HG03103 (cell line): ENCODE results near the gene KAT7.

Experiments used
- ATAC-seq: cut with Tn5 transposase; IDR thresholded peaks from one replicate; pipeline ENCODE4 v1.9.1; 2021; ENCODE audit warnings: low read depth; ENCODE audit not compliant: unreplicated experiment

The KAT7 gene

GRCh38 chr17:49836111-49837030 is 47.9 kb downstream of the KAT7 start:
- ATAC-seq: no peak

DNA sequence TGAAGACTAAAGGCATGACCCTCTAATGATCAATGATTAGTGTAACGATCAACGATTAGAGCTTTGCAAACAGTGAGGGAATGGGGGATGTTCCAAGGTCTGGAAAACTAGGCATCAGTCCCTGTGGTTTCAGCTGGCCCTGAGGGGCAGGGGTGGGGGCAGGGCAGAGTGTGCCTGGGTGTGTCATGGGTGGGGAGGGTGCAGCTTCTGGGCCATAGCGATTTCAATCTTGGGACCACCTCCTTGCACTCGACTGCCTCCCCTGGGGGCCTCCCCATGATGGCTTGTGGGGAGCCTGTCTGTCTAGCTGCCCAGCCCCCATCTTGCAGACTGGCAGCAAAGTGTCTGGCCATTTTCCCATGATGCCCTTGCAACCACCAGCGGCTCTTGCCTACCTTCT is 51.0 kb downstream of the KAT7 start:
- ATAC-seq: no peak

GRCh38 chr17:49841548-49841947 is 53.1 kb downstream of the KAT7 start:
- no peak for ATAC-seq

- ATAC-seq: no peak
Observed at GRCh38 chr17:49842371-49842770, 53.9 kb downstream of the KAT7 start.

DNA sequence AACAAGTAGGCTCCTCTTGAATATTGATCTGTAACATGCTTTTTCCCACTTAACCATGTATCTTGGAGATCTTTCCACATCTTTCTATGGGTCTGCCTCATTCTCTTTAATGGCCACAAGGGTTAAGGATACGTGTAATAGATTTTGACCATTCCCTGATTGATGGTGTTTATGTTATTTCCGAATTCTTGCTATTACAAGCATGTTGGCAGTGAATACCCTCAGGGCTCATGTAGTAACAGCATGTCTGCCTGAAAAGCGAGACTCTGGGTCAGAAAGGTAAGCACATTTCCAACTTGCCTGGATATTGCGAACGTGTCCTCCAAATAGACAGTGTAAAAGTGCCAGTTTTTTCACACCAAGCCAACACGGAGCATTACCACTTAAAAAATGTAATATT is 54.4 kb downstream of the KAT7 start:
- no peak for ATAC-seq

GRCh38 chr17:49843774-49844350 is 55.4 kb downstream of the KAT7 start:
- ATAC-seq: no peak

DNA sequence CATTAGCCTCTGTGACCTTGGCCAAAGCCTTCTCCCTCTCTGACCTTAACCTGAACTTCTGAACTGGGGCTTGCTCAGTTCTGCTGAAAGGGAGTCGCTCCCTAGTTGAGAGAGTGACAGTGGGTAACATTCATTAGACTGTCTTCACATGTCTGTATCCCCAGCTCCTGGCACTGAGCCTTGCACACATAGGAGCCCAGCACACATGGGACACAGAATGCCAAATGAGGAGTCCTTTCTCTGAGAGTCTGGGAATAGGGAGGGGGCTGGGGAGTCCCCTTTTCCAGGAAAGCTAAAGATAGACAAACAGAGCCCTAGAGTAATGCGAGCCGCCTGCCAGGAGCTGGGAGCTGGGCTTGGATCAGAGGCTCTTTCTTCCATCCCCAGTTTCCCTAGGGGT is 56.8 kb downstream of the KAT7 start:
- ATAC-seq: no peak

DNA sequence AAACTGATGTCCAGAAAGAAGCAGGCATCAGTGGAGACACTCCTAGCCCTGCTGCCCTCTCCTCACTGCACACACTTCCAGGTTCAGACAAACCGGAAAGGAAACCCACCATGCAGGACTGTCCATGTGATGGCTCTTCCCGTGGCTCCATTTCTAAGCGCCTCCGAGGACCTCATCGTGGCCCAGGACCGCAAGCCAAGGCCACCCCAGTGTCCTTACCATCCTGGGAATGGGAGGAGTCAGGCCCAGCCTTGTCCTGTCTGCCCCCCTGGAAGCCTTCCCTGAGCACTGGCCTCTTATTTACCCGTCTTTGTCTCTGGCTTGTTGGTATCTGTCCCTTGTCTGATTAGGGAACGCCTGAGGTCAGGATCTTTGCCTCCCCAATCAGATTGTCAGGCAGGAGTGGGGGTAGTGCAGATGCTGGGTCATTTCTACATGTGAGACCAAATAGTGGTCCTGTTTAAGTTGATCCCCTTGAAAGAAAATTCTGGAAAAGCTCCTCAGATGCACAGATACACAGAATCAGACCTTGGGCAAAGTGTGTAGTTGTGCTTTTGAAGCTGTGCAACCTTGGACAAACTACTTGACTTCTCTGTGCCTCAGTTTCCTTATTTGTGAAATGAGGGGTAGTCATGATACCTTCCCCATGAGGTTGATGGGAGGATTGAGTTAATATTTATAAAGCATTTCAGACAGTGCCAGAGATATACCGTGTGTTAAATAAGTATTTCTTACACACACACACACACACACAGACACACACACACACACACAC is 58.6 kb downstream of the KAT7 start:
- ATAC-seq: no peak

DNA sequence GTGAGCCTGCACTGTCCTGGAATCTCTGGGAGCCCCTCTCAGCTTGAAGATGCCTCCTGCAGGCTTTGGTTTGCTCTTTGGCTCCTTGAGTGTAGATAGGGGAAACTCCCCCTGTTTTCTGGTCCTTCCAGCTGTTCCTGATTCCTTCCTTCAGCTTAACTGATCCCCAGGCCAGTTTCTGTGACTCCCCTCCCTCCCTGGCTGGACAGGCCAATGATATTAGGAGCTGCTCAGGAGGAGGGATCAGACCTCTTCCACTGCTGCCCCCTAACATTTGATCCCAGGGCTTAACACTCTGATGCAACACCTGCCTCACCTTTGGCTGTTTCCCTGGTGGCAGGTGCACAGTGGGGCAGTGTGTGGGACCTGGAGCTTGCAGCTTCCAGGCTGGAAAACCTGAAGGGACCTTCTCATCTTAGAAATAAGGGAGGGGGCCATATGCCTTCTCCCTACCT is 59.6 kb downstream of the KAT7 start, which contains the start of gene TAC4:
Gene TAC4, minus strand, starts transcription at position 51 of the 455 bp plus-strand sequence. CDS start 52 bp downstream, outside the sequence.
- ATAC-seq: no peak

DNA sequence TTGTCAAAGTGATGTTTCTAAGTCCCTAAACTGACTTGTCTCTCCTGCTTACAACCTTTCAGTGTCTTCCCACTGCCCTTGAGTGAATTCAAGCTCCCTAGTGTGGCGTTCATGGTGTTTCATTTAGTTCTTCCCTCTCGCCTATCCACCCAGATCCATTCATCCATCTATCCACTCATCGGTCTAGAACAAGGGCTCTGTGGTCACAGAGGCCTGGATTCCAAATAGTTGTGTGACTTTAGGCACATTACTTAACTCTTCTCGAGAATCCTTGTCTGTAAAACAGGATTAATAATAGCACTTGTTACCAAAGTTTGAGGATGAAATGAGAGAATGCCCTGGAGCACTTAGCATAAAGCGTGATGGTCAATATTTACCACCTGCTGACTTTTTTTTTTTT is 60.3 kb downstream of the KAT7 start:
- ATAC-seq: no peak

GRCh38 chr17:49850218-49850610 is 61.7 kb downstream of the KAT7 start:
- ATAC-seq: no peak

GRCh38 chr17:49850772-49851386 is 62.4 kb downstream of the KAT7 start:
- no peak for ATAC-seq

GRCh38 chr17:49851387-49852291 is 63.2 kb downstream of the KAT7 start:
- ATAC-seq: no peak

DNA sequence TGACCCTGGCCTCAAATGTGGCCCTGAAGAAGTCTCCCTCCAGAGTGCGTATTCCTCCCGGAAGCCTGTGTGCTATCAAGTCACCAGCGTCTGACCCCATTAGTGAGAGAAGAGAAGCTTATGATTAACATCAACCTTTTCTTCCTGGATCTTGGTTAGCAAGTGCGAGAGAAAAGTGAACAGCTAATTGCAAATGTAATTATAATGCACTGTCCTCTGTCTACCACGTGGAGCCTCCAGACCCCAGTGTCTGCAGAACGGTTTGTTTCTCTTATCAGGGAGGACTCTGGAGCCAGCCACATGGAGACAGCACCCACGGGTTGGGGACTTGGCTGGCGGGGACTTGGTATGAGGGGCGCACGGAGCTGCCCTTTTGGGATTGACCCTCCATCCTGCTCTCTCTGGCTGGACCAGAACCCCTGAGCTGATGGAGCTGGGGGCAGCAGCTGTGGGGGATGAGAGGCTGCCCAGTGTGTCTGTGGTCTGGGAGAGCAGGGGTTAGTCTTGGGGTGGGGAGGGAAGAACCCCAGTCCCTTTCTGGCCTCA is 65.1 kb downstream of the KAT7 start:
- ATAC-seq: no peak

DNA sequence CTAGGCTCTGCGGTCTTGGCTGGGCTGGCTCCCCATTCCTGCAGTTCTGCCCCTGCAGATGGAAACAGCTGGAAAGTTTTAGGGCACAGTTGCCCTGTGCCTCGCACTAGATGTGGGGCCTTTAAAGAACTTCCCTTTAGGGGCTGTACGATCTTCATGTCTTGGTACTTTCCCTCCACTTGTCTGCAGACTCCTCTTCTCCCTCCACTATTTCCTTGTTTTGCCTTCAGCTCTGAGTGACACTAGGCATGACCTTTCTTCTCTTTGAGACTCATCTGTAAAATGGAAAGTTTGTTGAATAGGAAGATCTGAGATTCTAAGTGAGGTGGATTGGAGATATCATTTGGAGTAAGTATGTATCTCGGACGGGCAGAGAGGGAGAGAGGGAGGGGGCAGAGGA is 65.6 kb downstream of the KAT7 start:
- ATAC-seq: no peak

DNA sequence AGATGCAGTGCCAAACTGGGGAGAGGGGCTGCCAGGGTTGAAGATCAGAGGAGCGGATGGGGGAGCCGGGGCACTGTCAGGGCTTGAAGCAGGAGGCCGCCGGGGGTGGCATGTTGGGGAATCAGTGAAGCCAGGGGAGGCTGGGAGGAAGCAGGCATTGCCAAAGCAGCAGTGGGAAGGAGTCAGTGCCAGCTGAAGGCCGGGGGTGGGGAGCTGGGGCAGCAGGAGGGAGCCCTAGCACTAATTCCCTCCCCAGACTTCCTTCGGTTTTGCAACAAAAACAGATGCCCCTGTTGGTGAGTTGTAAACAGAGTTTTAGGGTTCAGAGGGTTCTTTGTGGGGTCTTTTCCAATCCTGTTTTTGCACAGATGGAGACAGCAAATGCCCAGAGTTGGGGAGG is 70.3 kb downstream of the KAT7 start:
- no peak for ATAC-seq

DNA sequence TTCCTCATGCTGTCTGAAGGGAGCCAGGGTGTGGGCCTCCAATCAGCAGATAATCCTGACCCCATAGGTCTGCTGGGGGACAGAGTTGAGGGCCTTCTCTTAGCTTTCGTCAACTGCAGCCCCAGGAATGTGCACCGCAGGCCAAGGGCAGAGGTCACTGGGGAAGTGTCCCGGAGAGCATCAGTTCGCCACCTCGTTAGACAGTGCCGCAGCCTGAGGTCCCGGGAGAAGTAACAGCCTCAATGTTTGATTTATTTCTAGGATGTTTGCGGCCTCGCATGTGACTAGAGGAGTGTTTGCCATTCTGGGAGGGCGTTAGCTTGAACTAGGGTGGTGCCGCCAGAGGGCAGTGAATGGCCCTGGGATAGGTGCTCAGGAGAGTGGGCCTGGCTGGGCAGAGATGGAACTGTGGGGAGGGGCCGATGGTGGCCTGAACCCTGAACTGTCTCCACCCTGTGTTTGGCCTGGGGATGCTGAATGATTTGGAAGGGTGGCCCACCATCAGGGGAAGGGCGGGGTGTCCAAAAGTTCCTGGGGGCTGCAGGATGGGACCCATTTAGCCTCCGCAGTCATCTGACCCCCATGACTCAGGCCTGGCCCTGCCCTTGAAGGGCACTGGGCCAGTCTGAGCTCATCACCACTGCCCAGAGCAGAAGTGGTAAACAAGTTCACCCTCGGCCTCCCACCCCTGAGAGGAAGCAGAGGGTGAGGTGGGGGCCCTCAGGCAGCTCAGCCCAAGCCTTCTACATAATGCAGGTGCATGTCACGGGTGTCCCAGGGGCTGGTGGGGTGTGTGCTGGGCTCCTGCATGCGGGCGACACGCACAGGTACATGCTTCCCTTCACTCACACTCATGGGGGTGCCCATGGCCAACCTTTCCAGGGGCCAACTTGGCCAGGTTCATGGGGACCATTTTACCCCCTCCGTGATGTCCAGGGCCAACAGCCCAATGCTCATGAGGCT is 71.8 kb downstream of the KAT7 start:
- ATAC-seq: no peak

- ATAC-seq: no peak
Observed at GRCh38 chr17:49861150-49861884, 72.8 kb downstream of the KAT7 start.
